ENCODE results near the gene PRKAR2A.
"Not testable (repeated sequence)": the region's sequence is repeated elsewhere in the genome, so short reads cannot be mapped to it uniquely, and the experiment has no call there.

PRKAR2A gene

DNA sequence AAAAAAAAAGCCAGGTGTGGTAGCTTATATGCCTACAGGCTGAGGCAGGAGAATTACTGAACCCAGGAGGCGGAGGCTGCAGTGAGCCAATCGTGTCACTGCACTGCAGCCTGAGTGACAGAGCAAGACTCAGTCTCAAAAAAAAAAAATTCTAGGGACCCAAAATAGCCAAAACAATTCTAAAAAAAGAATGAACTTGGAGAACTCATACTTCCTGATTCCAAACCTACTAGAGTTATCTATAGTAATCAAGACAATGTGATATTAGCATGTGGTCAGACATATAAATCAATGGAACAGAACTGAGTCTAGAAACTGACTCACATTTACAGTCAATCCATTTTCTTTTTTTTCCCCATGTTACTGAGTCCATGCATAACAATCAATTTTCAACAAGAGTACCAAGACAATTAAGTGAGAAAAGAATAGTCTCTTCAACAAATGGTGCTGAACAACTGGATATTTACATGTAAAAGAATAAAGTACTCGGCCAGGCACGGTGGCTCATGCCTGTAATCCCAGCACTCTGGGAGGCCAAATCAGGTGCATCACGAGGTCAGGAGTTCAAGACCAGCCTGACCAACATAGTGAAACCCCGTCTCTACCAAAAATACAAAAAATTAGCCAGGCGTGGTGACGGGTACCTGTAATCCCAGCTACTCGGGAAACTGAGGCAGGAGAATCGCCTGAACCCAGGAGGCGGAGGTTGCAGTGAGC, 11.9 kb downstream of the PRKAR2A start:
- DNase-seq, result no peak

DNA sequence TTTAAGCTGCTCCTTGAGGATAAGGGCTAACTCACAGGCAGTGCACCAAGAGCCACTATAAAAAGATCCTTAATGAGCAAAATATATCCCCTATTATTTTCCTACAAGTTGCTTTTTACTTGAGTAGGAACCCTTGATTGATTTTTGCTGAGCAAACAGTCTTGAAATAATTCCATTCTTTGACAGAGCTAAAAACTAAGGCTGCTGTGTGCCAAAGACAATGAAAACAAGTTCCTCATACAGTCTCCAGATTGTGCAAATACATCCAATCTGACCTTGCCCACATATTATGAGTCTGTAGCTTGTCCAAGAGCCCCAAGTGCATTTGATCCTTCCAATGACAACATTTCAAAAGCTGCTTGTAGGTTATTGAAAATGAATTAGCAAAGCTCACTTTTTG, 15.0 kb downstream of the PRKAR2A start:
- no peak for DNase-seq

DNA sequence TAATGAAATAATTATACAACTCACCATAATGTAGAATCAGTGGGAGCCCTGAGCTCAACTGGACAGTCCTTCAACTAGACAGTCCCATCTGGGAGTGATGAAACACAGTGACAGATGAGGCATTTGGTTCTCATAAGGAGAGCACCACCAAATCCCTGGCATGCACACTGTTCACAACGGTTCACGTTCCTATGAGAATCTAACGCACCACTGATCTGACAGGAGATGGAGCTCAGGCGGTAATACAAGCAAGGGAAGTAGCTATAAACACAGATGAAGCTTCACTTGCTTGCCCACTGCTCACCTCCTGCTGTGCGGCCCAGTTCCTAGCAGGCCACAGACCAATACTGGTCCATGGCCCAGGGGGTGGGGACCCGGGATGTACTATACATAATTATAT, 17.0 kb downstream of the PRKAR2A start:
- DNase-seq, result no peak

DNA sequence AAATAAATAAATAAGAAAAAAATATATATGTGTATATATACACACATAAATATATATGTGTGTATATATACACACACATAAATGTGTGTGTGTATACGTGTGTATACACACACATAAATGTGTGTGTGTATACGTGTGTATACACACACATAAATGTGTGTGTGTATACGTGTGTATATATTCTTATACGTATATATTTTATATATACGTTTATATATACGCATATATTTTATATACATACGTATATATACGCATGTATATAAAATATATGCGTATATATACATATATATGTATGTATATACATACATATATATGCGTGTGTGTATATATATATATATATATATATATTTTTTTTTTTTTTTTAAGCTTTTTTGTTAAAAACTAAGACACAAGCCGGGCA, 18.1 kb downstream of the PRKAR2A start:
- not testable (repeated sequence) for DNase-seq

DNA sequence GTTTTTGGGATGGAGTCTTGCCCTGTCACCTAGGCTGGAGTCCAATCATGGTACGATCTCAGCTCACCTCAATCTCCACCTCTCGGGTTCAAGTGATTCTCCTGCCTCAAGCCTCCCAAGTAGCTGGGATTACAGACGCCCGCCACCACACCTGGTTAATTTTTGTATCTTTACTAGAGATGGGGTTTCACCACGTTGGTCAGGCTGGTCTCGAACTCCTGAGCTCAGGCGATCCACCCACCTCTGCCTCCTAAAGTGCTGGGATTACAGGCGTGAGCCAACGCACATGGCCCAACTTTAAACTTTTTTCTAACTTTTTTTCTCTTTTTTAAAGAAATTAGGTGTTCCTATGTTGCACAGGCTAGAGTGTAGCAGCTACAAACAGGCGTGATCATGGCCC, 19.8 kb downstream of the PRKAR2A start:
- not testable (repeated sequence) for DNase-seq

DNA sequence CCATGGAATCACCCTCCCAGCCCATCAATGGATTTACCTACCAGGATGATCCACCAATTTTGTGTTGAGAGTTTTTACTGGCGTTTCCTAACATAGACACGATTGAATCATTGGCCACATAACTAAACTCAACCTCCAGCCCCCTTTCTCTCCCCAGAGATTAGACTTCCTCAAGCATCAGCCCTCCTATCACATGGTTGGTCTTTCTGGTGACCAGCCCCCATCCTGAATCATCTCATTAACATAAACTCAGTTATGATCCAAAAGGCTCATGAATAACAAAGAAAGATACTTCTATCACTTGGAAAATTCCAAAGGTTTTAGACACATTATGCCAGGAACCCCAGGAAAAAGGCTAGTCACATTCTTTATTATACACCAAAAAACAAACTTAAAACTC, 21.2 kb downstream of the PRKAR2A start:
- no peak for DNase-seq

DNA sequence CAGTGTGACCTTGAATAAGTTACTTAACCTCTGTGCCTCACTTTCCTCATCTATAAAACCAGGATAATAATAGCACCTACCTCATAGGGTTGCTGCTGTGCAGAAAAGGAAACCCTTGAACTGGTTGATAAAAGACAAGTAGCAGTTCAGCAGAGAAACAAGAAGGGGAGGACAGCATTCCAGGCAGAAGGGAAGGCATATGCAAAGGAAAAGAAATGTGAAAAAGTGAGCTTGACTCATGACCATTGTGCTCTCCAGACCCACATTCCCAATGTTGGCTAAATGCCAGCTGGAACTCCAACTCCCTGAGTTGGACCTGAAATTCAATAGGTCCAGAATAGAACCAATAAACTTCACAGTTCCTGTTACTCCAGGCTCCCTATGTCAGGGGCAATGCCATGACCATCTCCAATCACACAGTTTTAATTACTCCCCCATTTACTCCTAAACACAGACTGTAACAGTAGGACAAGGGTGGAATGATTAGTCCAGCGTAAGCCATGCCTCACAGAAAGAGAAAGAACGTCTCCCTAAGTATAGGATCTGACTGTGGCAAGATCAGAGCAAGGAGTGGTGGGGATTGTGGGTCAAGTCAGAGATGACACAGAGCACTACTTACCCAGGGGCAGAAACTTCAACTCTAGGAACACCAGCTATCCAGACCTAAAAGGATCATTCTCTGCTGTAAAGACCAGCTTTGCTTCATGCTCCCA, 26.9 kb downstream of the PRKAR2A start:
- no peak for DNase-seq

DNA sequence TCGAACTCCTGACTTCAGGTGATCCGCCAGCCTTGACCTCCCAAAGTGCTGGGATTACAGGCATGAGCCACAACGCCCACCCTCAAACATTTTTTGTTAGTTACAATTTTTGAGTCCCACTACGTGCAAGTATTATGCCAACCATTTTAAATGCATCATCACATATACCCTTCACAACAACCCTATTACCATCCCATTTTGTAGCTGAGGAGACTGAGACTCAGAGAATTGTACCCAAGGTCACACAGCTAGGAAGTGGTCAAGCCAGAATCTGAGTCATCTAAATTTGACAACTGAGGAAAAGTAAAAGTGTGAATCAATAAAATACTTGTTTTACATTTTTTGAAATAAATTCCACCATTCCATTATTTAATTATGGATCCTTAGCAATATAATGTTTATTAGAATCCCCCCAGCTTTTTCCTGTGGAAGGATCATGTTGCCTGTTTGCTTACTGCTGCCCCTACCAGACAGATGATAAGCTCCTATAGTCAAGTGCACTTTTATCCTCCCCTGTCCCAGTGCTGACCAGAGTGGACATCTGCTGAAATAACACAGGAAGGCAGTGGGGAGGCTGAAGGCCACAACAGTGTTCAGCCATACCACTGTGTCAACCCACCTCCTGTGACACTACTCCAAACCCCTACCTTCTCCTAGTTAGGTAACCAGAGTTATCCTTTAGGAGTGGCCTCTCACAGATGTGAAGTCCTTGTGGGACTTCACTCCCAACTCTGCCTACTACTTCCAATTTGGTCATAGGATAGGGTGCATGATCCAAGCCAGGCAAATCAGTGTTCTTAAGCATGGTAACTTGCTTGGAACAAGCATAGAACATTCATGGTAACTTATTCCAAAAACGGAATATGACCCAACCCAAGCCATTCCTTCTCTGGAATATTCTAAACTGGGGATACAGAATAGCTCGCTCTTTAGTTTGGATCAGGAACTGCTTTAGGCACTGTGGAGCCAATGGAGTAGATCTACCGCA, 28.1 kb downstream of the PRKAR2A start:
- DNase-seq, result no peak

DNA sequence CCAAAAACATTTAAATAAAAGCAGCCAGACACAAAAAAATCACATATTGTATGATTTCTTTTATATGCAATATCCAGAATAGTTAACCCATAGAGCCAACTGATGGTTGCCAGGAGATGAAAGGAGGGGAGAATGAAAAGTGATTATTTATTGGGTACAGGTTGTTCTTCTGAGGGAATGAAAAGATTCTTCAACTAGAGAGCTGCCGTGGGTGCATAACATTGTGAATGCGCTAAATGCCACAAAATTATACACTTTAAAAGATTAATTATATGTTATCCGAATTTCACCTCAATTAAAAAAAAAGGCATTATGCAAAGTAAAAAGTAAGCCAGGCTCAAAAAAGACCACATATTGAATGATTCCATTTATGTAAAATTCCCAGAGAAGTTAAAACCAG, 36.1 kb downstream of the PRKAR2A start:
- no peak for DNase-seq

DNA sequence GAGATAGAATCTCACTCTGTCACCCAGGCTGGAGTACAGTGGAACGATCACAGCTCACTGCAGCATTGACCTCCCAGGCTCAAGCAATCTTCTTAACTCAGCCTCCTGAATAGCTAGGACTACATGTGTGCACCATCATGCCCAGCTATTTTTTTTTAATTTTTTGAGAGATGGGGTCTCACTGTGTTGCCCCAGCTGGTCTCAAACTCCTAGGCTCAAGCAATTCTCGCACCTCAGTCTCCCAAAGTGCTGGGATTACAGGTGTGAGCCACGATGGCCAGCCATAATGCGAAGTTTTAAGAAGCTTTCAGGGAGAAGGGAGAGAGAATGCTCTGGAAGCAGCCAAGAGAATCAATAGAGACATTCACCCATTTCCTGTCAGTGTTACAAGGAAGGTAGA, 42.7 kb downstream of the PRKAR2A start:
- no peak for DNase-seq

DNA sequence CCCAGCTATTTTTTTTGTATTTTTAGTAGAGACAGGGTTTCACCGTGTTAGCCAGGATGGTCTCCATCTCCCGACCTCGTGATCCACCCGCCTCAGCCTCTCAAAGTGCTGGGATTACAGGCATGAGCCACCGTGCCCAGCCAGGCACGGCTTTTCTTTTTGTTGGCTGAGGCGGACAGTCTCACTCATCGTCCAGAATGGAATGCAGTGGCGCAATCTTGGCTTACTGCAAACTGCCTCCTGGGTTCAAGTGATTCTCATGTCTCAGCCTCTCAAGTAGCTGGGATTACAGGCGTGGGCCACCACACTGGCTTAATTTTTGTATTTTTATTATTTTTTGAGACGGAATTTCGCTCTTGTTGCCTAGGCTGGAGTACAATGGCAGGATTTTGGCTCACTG, 46.8 kb downstream of the PRKAR2A start:
- not testable (repeated sequence) for DNase-seq

DNA sequence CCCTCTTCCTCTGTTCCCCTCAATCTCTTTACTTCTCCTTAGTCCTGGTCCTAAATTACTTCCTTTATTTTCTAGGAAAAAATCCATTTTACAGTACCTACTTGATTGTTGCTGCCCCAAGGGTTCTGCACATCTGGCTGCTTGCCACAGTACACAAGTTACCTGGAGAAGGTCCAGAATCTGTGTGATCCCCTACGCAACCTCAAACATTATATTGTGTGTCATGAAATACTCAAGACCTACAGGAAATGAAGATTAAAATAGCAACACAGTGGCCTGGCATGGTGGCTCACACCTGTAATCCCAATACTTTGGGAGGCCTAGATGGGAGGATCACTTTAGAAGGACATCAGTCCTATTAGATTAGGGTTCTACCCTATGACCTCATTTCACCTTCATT, 48.7 kb downstream of the PRKAR2A start:
- DNase-seq, result no peak

DNA sequence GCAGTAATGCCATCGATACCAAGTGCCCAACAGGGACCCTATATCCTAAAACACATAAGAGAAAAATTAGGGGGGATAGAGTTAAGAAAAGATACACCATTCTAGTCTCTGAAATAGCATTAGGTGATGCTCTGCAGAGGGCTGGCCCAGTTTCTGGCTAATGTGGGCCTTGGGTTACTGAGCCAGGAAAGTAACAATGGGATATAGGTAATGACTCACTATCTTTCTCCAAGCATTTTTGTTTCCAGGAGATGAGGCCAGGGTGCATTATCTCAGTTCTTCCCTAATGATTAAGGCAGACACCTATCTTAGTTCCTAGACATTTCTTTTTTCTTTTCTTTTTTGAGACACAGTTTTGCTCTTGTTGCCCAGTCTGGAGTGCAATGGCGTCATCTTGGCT, 50.0 kb downstream of the PRKAR2A start:
- no peak for DNase-seq

DNA sequence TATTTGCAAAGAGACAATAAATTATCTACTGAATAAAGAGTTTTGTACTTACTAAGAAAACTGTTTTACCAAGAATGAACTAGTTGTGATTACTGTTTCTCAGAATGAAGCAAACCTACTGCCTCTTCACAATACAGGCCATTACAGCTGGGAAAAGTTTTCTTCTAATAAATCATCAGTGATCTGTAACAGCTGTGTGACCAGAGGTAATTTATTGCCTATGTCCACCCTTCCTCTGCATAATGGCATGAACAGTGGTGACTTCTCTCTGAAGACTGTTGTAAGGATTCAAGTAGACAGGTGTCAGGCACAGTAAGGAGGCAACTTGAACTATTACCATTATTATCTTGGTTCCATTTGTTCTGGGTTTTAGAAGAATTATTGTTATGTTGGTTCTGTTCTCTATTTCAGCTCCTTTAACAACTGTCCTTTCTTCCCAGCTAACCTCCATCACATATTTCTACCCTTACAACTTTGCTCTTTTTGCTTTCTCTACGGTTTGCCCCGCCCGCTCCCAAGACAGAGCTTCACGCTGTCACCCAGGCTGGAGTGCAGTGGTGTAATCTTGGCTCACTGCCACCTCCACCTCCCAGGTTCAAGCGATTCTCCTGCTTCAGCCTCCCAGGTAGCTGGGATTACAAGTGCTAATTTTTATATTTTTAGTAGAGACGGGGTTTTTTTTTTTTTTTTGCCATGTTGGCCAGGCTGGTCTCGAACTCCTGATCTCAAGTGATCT, 51.5 kb downstream of the PRKAR2A start:
- no peak for DNase-seq

DNA sequence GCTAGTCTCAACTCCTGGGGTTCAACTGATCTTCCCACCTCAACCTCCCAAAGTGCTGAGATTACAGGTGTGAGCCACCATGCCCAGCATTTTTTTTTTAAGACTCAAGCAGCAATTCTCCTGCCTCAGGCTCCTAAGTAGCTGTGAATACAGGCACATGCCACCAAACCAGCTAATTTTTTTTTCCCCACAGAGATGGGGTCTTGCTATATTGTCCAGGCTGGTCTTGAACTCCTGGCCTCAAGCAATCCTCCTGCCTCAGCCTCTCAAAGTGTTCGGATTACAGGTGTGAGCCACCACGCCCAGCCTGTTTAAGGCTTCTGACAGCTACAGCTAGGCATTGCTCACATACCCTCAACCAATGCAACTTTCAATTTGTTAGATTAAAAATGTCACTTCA, 54.2 kb downstream of the PRKAR2A start:
- not testable (repeated sequence) for DNase-seq

DNA sequence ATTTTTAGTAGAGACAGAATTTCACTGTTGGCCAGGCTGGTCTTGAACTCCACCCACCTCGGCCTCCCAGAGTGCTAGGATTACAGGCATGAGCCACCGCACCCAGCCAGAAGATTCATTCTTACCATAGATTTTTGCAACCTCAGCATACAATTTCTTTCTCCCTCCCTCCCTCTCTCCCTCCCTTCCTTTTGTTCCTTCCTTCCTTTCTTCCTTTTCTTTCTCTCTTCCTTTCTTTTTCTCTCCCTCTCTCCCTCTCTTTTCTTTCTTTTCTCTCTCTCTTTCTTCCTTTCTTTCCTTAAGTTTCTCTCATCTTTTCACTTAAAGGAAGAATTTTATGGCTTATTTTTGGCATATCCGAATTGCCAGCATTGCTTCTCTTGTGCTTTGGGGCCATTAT, 58.0 kb downstream of the PRKAR2A start:
- DNase-seq, result no peak

DNA sequence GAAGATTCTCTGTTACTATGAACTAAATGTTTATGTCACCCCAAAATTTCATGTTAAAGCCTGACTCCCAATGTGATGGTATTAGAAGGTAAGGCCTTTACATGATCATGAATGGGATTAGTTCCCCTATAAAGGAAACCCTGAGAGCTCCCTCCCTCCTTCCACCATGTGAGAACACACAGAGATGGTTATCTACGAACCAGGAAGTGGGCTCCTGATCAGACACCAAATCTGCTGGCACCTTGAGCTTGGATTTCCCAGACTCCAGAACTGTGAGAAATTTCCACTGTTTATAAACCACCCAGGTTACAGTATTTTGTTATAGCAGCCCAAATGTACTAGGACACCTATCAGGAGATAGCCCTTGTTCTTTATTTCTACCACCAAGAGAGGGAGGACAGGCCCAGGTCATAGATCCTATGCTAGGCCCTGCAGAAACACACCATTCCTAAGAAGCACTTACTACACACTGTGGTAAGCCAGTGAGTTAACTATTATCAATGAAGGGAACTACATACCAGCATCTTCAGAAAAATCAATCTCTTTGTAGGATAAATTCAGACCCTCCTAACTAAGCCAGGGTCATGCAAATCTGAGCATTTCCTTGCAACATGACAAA, 59.0 kb downstream of the PRKAR2A start:
- no peak for DNase-seq

DNA sequence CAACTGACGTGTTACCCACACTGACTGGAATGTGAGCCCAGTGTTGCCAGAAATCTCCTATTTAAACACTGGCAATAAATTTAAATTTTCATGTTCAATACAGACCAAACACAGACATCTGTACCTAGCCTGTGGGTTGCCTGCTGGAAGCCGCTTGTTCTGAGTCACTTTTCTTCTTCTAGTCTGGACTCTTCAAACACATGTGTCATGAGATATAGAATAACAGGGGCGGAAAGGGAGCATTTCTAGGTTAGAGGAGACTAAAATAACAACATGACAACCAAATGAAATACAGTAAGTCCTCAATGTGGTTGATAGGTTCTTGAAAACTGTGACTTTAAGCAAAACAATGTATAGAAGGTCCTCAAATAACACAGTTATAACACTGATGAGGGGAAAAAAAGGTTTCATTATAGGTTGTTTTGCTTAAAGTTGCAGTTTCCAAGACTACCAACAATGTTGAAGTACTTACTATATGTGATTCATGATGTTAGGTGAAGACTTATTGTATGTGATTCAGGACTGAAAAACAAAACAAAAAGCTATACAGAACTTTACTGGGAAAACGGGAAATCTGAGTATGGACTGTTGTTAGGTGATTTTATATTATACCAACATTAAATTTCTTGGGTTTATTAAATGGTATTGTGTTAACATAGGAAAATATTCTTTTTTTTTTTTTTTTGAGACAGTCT, 63.1 kb downstream of the PRKAR2A start:
- no peak for DNase-seq

DNA sequence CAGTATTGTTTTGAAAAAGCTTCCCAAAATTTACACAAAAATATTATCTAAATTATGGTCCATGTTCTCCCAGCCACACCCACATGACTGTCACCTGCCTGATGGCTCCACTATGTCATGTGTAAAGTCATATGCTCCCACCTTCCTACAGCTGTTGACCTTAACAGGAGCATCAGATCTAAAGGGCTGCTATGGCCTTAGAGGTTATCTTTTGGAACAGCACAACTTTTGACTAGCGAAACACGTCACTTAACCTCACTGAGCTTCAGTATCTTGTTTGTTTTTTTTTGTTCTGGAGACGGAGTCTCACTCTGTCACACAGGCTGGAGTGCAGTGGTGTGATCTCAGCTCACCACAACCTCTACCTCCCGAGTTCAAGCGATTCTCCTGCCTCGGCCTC, 64.4 kb downstream of the PRKAR2A start:
- DNase-seq, result no peak

DNA sequence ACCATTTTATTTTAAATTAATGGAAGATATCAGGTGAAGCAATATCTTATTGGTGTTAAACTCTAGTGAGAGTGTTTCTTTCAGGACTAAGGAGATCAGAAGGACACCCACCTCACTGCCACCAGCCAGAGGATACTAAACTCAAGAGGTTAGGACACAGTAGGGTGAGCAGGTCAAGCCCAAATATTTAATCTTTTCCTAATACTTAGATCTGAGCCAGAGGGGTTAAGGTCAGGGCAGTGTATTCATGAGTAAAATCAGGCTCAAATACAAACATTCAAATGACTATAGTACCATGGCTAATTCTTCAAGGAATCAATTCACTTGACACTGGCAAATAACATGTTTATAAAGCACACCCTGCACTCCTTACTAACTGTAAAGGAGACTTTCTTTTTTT, 65.6 kb downstream of the PRKAR2A start:
- no peak for DNase-seq

DNA sequence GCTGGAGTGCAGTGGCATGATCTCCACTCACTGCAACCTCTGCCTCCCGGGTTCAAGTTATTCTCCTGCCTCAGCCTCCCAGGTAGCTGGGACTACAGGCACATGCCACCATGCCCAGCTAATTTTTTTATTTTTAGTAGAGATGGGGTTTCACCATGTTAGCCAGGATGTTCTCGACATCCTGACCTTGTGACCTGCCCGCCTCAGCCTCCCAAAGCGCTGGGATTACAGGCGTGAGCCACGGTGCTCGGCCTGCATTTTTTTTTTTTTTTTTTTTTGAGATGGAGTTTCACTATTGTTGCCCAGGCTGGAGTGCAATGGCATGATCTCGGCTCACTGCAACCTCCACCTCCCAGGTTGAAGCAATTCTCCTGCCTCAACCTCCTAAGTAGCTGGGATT, 69.1 kb downstream of the PRKAR2A start:
- DNase-seq, result not testable (repeated sequence)

DNA sequence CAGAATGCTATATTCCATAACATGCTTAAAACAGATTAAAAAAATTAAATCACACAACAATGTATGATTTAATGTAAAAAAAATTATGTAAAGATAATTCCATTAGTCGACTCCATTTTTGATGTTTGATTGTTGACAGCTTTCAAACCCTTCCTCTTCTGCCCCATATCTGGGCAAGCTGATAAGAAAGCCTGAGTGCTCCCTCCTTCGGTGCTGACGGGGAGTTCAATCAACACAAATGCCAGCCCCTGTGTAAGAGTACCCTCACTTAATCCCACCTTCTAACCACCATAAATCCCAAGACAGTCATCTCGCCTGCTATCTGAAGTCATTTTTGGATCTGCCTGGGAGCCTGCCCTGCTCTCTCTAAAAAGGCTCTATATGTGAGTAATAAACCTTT, 70.8 kb downstream of the PRKAR2A start:
- no peak for DNase-seq
